Measurements from ENCODE around the gene CAV1. TPM values are rescaled to one million over a fixed set of nuclear protein-coding genes. Genes with fewer than 3 reads are reported as not detected.

The CAV1 gene
- total and polyA plus RNA-seq, 7 donors: 8.8 to 857 (median 328) TPM

GRCh38 chr7:116554436-116554835, 29.6 kb downstream of the CAV1 start:
- Histone ChIP-seq H3K27ac (peak overlapping the region; percentile 36 to 97 (median 71)), H3K4me1 (peaks cover 0 to 83% (median 76%) of the 10 kb centered on the region in 4 donors)
- TF ChIP-seq EP300 (IDR thresholded peaks at IDR 0.05) (no peak), POLR2AphosphoS5 (IDR thresholded peaks at IDR 0.05) (peak in 1 of 4 donors; percentile 4), CTCF (IDR thresholded peaks at IDR 0.05) (no peak), POLR2A (IDR thresholded peaks at IDR 0.05) (no peak)

GRCh38 chr7:116554911-116555310, 30.1 kb downstream of the CAV1 start:
- Histone ChIP-seq H3K27ac (peak overlapping the region in 3 of 4 donors; percentile 61 to 97 (median 81)), H3K9me3 (no peaks in the 10 kb centered on the region), H3K4me3 (no peak overlapping the region), H3K27me3 (no peaks in the 10 kb centered on the region), H3K4me1 (peaks cover 0 to 85% (median 79%) of the 10 kb centered on the region in 4 donors), H3K36me3 (peaks cover 0 to 37% (median 7%) of the 10 kb centered on the region in 4 donors)
- WGBS, 2 donors: 58 to 84% methylated on average over 4 of the region's 4 CpGs
- no peak for DNase-seq
- intact Hi-C loops (cut with DNase I): no loop called here
- TF ChIP-seq POLR2AphosphoS5 (IDR thresholded peaks at IDR 0.05) (no peak), EP300 (IDR thresholded peaks at IDR 0.05) (no peak), POLR2A (IDR thresholded peaks at IDR 0.05) (no peak), CTCF (IDR thresholded peaks at IDR 0.05) (no peak)

More at GRCh38 chr7:116554436-116554835, 29.6 kb downstream of the CAV1 start:
- H3K27me3 ChIP-seq: no peaks in the 10 kb centered on the region
- DNase-seq: no peak
- H3K4me3 ChIP-seq: no peak overlapping the region
- H3K36me3 ChIP-seq: peaks cover 0 to 34% (median 7%) of the 10 kb centered on the region in 4 donors
- no peaks in the 10 kb centered on the region for H3K9me3 ChIP-seq
- intact Hi-C loops (cut with DNase I): no loop called here

GRCh38 chr7:116557066-116557585, 32.3 kb downstream of the CAV1 start:
- Histone ChIP-seq H3K9me3 (no peaks in the 10 kb centered on the region), H3K36me3 (peaks cover 0 to 30% (median 7%) of the 10 kb centered on the region in 4 donors), H3K4me3 (no peak overlapping the region), H3K27ac (peak overlapping the region in 3 of 4 donors; percentile 61 to 97 (median 82)), H3K27me3 (no peaks in the 10 kb centered on the region), H3K4me1 (peaks cover 0 to 85% (median 71%) of the 10 kb centered on the region in 4 donors)
- 85 to 86% methylated on average over 3 of the region's 3 CpGs for WGBS, 2 donors
- no peak for DNase-seq
- intact Hi-C loops (cut with DNase I): no loop called here
- TF ChIP-seq POLR2AphosphoS5 (IDR thresholded peaks at IDR 0.05) (no peak), EP300 (IDR thresholded peaks at IDR 0.05) (no peak), POLR2A (IDR thresholded peaks at IDR 0.05) (no peak), CTCF (IDR thresholded peaks at IDR 0.05) (no peak)

GRCh38 chr7:116557901-116558300, 33.1 kb downstream of the CAV1 start:
- WGBS, 2 donors: 84 to 85% methylated on average over 4 of the region's 4 CpGs

More at GRCh38 chr7:116557901-116558300, 33.1 kb downstream of the CAV1 start:
- H3K27me3 ChIP-seq: no peaks in the 10 kb centered on the region
- DNase-seq: no peak
- peaks cover 0 to 26% (median 7%) of the 10 kb centered on the region in 4 donors for H3K36me3 ChIP-seq
- no peak overlapping the region for H3K4me3 ChIP-seq
- no peak for TF ChIP-seq CTCF (IDR thresholded peaks at IDR 0.05)
- no peak for TF ChIP-seq POLR2AphosphoS5 (IDR thresholded peaks at IDR 0.05)
- no peak for TF ChIP-seq EP300 (IDR thresholded peaks at IDR 0.05)
- TF ChIP-seq POLR2A (IDR thresholded peaks at IDR 0.05): no peak
- intact Hi-C loops (cut with DNase I): no loop called here
- H3K9me3 ChIP-seq: no peaks in the 10 kb centered on the region
- H3K27ac ChIP-seq: peak overlapping the region in 3 of 4 donors; percentile 61 to 97 (median 82)
- H3K4me1 ChIP-seq: peaks cover 0 to 77% (median 64%) of the 10 kb centered on the region in 4 donors
